Measurements from ENCODE around the gene PLXND1.

PLXND1 gene

DNA sequence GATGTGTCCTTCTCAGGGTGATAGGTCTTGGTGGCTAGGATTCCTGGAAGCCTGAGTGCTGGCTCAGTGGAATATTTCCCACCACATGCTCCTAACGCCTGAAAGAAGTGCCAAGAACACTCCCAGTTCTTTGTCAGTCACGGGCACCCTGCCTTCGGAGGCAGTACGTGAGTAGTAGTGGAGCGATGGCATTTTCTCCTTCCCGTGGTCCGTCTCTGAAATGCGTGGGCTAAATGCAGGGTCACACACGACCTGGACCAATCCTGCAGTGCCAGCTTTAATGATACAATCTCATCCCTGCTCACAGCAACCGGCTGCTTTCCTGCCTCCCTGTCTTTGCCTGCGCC, 49.0 kb downstream of the PLXND1 start:
- H3K4me1 ChIP-seq (ENCODE audit: insufficient read depth, low read length), result peaks cover 48% of the 10 kb centered on the region
- H3K9me3 ChIP-seq (ENCODE audit: control insufficient read depth, insufficient read depth, low read length), result no peaks in the 10 kb centered on the region
- peaks cover 21% of the 10 kb centered on the region for H3K36me3 ChIP-seq (ENCODE audit: insufficient read depth, low read length)
- H3K9ac ChIP-seq (ENCODE audit: low read depth, low read length), result no peak overlapping the region

DNA sequence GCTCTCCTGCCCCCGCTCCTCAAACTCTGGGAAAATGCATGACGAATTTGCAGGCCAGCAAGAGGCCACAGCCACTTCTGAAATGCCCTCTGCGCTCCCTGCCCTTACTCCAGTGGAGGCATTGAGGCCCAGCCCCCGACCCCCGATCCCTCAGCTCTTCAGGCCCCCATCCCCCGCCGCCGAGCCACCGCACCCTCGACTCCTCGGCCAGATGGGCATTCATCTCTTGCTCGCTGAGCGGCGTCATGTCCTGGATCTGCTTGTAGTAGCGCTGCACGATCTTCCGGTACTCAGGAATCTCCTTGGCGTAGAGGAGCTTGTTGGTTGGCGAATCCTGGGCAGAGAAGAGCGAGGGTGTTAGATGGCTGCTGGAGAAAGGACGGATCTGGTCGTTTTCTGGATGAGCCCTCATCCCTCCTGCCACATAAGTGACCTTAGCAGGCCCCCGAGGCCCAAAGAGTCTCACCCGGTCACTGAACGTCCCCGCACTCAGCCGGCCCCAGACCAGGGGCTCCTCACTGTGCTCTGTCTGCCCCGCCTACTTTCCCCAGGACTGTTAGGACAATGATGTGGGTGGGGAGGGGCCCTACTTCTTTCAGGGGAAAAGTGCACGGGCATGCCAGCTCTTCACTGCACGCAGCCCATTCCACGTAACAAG, 49.5 kb downstream of the PLXND1 start:
- H3K9me3 ChIP-seq (ENCODE audit: control insufficient read depth, insufficient read depth, low read length), result no peaks in the 10 kb centered on the region
- peaks cover 48% of the 10 kb centered on the region for H3K4me1 ChIP-seq (ENCODE audit: insufficient read depth, low read length)
- peaks cover 21% of the 10 kb centered on the region for H3K36me3 ChIP-seq (ENCODE audit: insufficient read depth, low read length)
- no peak overlapping the region for H3K9ac ChIP-seq (ENCODE audit: low read depth, low read length)

DNA sequence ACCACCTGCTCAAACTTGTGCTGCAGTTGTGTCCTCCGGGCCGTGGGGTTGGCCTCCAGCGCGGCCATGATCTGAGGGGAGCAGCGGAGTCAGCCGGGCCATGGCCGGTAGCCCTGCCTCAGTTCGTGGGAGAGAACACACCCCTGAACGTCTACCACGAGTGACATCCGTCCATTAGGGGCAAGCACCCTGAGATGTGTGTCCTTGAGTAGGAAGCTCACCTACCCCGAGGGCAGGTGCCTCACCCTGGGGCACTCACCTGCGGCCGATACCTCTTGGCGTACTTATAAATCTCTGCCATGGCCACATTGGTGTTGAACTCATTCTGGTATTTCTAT, 50.1 kb downstream of the PLXND1 start:
- Histone ChIP-seq H3K36me3 (ENCODE audit: insufficient read depth, low read length) (peaks cover 21% of the 10 kb centered on the region), H3K4me1 (ENCODE audit: insufficient read depth, low read length) (peaks cover 47% of the 10 kb centered on the region), H3K9me3 (ENCODE audit: control insufficient read depth, insufficient read depth, low read length) (no peaks in the 10 kb centered on the region), H3K9ac (ENCODE audit: low read depth, low read length) (no peak overlapping the region)

DNA sequence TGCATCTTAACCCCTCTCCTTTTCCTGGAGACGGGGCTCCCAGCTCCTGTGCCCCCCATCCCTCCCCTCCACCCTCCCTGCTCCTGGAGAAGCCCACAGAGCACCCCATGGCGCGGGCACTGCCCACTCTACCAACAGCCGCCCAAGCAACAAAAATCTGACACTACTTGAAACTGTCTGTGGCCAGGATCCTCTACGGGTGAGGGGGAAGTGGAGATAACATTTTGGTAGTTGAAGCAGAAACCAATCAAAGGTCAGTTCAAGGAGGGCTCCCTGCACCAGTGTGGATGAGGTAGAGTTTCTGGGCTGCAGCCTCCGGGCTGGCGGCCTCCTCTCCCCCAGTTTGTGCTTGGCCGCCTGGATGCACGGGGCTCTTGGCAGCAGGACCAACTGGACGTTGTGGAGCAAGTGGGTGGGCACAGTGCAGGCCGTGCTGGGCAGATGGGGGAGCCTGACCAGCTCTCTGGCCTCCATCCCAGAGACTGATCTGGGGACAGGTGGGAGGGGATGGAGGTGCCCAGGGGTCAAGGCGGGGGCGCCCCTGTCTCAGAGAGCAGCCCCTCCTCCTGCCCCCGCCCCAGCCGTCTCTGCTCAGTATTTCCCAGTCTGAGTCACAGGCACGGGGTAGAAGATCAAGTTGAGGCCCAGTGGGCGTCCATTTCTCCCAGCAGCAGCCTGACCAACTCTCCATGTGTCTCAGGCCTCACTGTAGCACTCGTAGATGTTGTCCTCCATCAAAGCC, 50.7 kb downstream of the PLXND1 start:
- H3K36me3 ChIP-seq (ENCODE audit: insufficient read depth, low read length), result peaks cover 21% of the 10 kb centered on the region
- peaks cover 41% of the 10 kb centered on the region for H3K4me1 ChIP-seq (ENCODE audit: insufficient read depth, low read length)
- H3K9me3 ChIP-seq (ENCODE audit: control insufficient read depth, insufficient read depth, low read length), result no peaks in the 10 kb centered on the region
- H3K9ac ChIP-seq (ENCODE audit: low read depth, low read length), result no peak overlapping the region

DNA sequence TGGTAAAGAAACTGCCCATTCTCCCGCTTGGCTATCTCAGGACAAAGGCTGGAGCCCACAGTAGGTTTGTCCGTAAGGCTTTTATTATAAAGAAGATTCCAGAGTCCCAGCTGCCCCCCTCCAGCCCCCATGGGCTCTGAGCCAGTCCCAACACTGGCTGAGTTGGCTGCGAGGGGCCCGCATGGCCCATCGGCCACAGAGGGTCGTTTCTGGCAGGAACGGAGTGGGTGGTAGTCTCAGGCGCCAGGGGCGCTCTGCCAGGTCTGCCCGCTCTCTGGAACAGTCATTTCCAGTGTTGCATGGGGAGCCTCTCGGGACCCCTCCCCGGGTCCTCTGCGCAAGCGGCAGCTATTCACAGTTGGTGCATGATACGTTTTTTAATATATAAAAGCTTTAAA, 51.3 kb downstream of the PLXND1 start:
- Histone ChIP-seq H3K9me3 (ENCODE audit: control insufficient read depth, insufficient read depth, low read length) (no peaks in the 10 kb centered on the region), H3K9ac (ENCODE audit: low read depth, low read length) (no peak overlapping the region), H3K4me1 (ENCODE audit: insufficient read depth, low read length) (peaks cover 36% of the 10 kb centered on the region), H3K36me3 (ENCODE audit: insufficient read depth, low read length) (peaks cover 21% of the 10 kb centered on the region)

DNA sequence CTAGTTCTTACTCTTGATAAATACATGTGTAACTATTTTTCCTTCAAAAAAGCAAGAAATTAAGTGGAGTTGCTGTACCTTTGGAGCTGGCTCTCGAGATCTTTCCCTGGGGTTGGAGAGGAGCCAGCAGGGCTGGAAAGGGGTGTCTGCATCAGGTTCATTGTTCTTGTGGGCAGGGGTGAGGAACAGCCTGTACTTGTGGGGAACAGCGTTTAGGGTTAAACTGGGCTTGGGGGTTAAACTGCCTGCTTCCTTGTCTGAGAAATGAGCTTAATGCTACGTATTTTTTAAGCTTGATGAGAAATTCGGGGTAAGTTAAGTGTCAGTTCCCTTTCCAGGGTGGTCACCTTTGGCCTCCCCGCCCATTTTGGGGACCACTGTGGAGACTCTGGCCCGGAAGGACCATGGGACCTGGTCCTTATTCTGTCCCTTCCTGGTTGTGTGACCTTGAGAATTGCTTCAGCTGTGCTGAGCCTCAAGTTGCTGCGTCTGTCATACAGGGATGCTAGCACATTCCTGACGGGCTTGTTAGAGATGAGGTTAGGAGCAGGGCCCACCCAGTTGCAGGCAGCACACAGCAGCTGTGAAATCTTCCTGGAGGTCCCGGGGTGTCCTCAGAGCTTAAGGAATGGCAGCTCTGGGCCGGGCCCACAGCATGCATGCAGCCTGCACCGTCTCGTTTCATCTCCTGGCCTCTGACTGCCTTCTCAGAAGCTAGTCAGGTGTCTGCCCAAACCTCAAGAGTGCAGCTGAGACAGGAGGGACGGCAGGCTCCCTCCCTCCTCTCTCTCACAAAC, 51.9 kb downstream of the PLXND1 start:
- Histone ChIP-seq H3K36me3 (ENCODE audit: insufficient read depth, low read length) (peaks cover 21% of the 10 kb centered on the region), H3K4me1 (ENCODE audit: insufficient read depth, low read length) (peaks cover 41% of the 10 kb centered on the region), H3K9me3 (ENCODE audit: control insufficient read depth, insufficient read depth, low read length) (no peaks in the 10 kb centered on the region), H3K9ac (ENCODE audit: low read depth, low read length) (no peak overlapping the region)

DNA sequence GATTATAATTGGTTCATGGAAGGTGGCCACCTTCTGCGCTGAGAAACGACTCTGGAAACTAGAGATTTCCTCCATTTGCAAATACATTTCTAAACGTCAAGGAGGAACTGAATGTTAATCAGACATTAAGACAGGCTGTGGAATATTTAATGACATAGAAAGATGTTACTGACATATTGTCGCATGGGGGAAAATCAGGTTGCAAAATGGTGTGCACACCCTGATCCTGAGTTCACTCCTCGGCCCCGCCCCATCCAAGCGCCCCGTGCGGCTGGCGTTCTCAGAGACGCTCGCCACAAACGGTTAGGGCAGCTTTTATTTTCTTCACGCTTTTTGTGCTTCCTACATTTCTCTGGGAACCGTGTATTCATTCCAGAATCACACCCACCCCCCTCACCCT, 52.8 kb downstream of the PLXND1 start:
- Histone ChIP-seq H3K4me1 (ENCODE audit: insufficient read depth, low read length) (peaks cover 38% of the 10 kb centered on the region), H3K36me3 (ENCODE audit: insufficient read depth, low read length) (peaks cover 16% of the 10 kb centered on the region), H3K9me3 (ENCODE audit: control insufficient read depth, insufficient read depth, low read length) (no peaks in the 10 kb centered on the region), H3K9ac (ENCODE audit: low read depth, low read length) (no peak overlapping the region)

DNA sequence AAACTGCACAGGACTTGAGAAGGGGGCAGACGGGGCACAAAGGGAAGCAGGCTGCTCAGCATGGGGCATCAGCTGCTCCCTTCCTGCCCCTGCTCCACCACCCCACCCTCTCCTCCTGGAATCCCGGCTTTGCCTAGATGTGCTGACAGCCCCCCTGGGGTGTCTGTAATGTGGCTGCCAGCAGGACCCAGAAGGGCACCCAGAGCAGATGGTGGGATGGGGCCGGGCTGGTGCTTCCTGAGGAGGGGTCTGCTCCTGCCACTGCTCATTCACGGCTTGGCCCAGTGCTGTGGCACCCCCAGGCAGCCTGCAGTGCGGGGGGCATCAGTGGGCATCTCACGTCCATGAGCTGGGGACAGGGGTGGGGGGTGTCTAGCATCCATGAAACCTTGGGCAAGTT, 53.3 kb downstream of the PLXND1 start:
- H3K9me3 ChIP-seq (ENCODE audit: control insufficient read depth, insufficient read depth, low read length), result no peaks in the 10 kb centered on the region
- H3K36me3 ChIP-seq (ENCODE audit: insufficient read depth, low read length), result peaks cover 12% of the 10 kb centered on the region
- H3K9ac ChIP-seq (ENCODE audit: low read depth, low read length), result no peak overlapping the region
- peaks cover 32% of the 10 kb centered on the region for H3K4me1 ChIP-seq (ENCODE audit: insufficient read depth, low read length)

DNA sequence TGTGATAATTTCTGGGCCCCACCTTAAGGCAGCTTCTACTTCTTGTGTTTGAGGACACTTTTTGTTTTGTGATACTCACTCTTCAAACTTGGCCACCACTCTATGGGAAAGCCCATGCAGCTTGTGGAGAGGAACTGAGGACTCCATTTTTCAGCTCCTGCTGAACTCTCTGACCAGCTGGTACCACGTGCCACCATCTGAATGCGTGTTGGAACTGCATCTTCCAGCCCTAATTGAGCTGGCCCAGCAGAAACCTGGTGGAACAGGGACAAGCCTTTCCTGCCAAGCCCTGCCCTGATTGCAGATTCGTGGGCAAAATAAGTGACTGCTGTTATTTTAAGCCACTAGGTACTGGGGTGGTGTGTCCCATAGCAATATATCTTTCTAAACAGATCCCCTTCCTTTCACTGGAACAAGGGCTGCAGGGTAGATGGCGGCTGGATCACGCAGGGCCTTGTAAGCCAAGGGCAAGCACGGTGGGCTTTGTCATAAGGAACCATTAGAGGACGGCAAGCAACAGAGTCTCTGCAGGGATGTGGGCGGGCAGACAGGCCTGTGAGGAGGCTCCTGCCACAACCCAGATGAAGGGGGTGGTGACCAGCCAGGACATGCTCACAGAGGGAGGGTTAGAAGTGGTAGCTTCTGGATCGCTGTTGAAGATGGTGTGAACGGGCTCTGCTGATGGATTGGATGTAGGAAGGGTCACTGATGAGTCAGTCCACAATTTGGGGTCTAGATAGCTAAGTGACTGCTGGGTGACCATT, 54.0 kb downstream of the PLXND1 start:
- Histone ChIP-seq H3K9ac (ENCODE audit: low read depth, low read length) (no peak overlapping the region), H3K36me3 (ENCODE audit: insufficient read depth, low read length) (peaks cover 5% of the 10 kb centered on the region), H3K9me3 (ENCODE audit: control insufficient read depth, insufficient read depth, low read length) (no peaks in the 10 kb centered on the region), H3K4me1 (ENCODE audit: insufficient read depth, low read length) (peaks cover 25% of the 10 kb centered on the region)

DNA sequence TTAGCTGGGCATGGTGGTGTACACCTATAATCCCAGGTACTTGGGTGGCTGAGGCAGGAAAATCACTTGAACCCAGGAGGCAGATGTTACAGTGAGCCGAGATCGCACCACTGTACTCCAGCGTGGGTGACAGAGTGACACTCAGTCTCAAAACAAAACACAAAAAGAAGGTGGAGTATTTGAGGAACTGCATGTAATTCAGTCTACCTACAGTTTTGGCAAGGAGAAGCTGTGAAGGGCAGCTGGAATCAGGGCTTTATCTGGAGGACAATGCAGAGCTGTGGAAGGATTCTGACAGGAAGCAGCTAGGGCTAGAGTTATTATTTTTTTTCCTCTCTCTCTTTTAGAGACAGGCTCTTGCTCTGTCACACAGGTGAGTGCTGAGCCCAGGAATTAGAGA, 56.7 kb downstream of the PLXND1 start:
- Histone ChIP-seq H3K9ac (ENCODE audit: low read depth, low read length) (no peak overlapping the region), H3K36me3 (ENCODE audit: insufficient read depth, low read length) (no peaks in the 10 kb centered on the region), H3K4me1 (ENCODE audit: insufficient read depth, low read length) (peaks cover 20% of the 10 kb centered on the region), H3K9me3 (ENCODE audit: control insufficient read depth, insufficient read depth, low read length) (no peaks in the 10 kb centered on the region)

DNA sequence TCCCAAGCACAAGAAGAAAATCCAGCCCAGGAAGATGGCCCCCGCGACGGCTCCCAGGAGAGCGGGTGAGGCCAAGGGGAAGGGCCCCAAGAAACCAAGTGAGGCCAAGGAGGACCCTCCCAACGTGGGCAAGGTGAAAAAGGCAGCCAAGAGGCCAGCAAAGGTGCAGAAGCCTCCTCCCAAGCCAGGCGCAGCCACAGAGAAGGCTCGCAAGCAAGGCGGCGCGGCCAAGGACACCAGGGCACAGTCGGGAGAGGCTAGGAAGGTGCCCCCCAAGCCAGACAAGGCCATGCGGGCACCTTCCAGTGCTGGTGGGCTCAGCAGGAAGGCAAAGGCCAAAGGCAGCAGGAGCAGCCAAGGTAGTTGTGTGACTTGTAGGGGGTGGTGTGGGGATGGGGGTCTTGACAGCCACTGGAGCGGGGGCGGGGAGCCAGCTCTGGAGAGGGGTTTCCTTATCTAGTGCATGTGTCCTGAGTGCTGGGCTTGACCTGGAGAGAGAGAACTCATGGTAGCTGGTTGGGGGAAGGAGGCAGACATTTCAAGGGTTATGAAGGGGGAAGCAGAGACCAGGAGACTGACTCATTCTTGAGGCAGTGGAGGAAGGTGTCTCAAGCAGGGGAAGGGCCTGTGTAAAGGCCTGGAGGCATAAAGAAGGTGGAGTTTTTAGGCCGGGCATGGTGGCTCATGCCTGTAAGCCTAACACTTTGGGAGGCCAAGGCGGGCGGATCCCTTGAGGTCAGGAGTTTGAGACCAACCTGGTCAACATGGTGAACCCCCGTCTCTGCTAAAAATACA, 57.3 kb downstream of the PLXND1 start:
- H3K36me3 ChIP-seq (ENCODE audit: insufficient read depth, low read length), result no peaks in the 10 kb centered on the region
- H3K4me1 ChIP-seq (ENCODE audit: insufficient read depth, low read length), result peaks cover 14% of the 10 kb centered on the region
- H3K9ac ChIP-seq (ENCODE audit: low read depth, low read length), result no peak overlapping the region
- H3K9me3 ChIP-seq (ENCODE audit: control insufficient read depth, insufficient read depth, low read length), result no peaks in the 10 kb centered on the region

DNA sequence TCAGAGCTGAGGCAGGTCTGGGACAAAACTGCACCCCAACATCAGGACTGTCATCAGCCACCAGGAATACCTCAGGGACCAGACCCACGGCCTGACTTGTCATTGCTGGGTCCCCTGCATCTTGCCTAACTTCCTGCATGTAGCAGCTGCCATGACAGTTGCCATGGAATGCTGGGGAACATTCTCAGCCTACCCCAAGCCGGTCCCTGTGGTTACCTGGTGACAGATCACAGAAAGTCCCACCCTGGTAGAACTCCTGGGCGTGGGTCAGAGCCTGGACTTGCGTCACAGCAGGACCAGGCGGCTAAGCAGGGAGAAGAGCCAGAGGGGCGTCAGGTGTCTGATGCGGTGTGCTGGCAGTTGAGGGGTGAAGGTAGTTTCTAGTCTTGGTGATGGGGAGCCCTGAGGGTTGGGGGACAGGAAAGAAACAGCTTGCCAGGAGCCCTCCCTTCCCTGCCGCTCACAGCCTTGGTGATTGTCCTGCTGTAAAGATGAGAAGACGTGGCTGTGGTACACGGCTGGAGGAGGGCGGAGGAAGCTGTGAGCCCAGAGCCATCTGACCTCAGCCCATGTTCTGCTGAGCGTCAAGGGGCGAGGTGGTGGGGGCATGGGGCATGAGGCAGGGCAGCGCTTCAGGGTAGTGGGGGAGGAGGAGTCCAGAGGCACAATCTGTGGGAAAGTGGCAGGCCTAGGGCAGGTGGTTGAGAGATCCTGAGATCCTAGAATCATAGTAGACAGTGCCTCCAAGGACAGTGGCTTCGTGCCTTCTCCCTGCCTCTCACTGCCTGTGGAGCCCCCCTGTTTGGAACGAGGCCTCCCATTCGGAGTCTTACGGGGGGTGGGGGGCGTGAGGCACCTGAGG, 58.1 kb downstream of the PLXND1 start:
- Histone ChIP-seq H3K9me3 (ENCODE audit: control insufficient read depth, insufficient read depth, low read length) (no peaks in the 10 kb centered on the region), H3K36me3 (ENCODE audit: insufficient read depth, low read length) (no peaks in the 10 kb centered on the region), H3K4me1 (ENCODE audit: insufficient read depth, low read length) (peaks cover 14% of the 10 kb centered on the region), H3K9ac (ENCODE audit: low read depth, low read length) (no peak overlapping the region)

DNA sequence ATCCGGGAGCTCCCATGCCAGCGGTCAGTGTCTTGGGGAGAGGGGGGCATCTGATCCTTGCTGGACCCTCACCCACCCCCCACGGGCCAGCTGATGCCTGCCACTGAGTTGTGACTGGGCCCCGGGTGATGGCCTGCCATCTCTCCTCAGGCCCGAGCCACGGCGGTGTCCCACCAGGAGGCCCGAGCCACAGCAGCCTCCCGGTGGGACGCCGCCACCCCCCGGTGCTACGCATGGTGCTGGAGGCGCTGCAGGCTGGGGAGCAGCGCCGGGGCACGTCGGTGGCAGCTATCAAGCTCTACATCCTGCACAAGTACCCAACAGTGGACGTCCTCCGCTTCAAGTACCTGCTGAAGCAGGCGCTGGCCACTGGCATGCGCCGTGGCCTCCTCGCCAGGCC, 59.2 kb downstream of the PLXND1 start:
- peaks cover 7% of the 10 kb centered on the region; the same call in 1 of the 2 replicates for H3K4me1 ChIP-seq (ENCODE audit: insufficient read depth, low read length)
- no peaks in the 10 kb centered on the region for H3K36me3 ChIP-seq (ENCODE audit: insufficient read depth, low read length)
- no peak overlapping the region for H3K9ac ChIP-seq (ENCODE audit: low read depth, low read length)
- no peaks in the 10 kb centered on the region for H3K9me3 ChIP-seq (ENCODE audit: control insufficient read depth, insufficient read depth, low read length)

Data from ES-I3 (cell line).